K562 (cell line): ENCODE data around the gene HMGA1. TPM values are rescaled to one million over a fixed set of nuclear protein-coding genes. Genes with fewer than 3 reads are reported as not detected.

Experiments
- ATAC-seq: fragments of 200-7000 bp; cut with Tn5 transposase; 3 replicates; pipeline ENCODE4 v1.9.1; 2020; ENCODE audit warnings: moderate library complexity
- BruUV-seq: library from RNA; stranded (reverse); fragments of 400-500 nt; replicated peaks from 2 replicates; lab custom pipeline; 2021; lab: Mats Ljungman, UMichigan
- CTCF ChIA-PET: fragments of 300-600 bp; formaldehyde crosslinking; extraction: SDS; loops from one replicate; lab custom pipeline; 2021; ENCODE audit warnings: low intra/inter-chr PET ratio; lab: Yijun Ruan, JAX
- POLR2A ChIA-PET: fragments of 300-600, 350-650 bp; sonication (Branson Sonifier 250); formaldehyde crosslinking; extraction: SDS; loops from one replicate; lab custom pipeline; 2021; ENCODE audit warnings: antibody characterized with exemption, inconsistent platforms; lab: Yijun Ruan, JAX
- DNase-seq, 4 experiments: peaks; one replicate each; pipeline versions ENCODE4 v3.0.0 to v3.0.0-alpha.2; 2011 to 2018; ENCODE audit warnings: low spot score in 3 of 4, mixed read lengths in 3 of 4; ENCODE audit errors: extremely low read depth in 1 of 4
- FAIRE-seq: peaks from 2 replicates; lab custom pipeline; 2011; peaks lifted over from hg19 to GRCh38; lab: Jason Lieb, UNC
- H2AFZ ChIP-seq: 2 replicates; pipeline ENCODE4 v1.6.0; 2011; ENCODE audit warnings: low read depth, low read length, control low read depth, inconsistent platforms
- H3K27ac ChIP-seq: fragments of 200-600 bp; 3 replicates; pipeline ENCODE4 v1.8.0; 2011; ENCODE audit warnings: low read depth, mild to moderate bottlenecking, control low read depth, inconsistent platforms, low read length, moderate library complexity, mixed read lengths; ENCODE audit errors: extremely low read depth
- H3K27me3 ChIP-seq, 2 experiments: fragments of 300-600 bp in 1 of 2; 2 replicates in 1 of 2; 3 replicates in 1 of 2; pipeline versions ENCODE4 v1.6.0 to v1.8.0; 2011; ENCODE audit warnings: inconsistent platforms in 2 of 2, low read length in 2 of 2, mild to moderate bottlenecking in 1 of 2, mixed read lengths in 1 of 2, moderate library complexity in 1 of 2; ENCODE audit not compliant: control insufficient read depth in 2 of 2, insufficient read depth in 2 of 2
- H3K36me3 ChIP-seq: fragments of 300-600 bp; 3 replicates; pipeline ENCODE4 v1.8.0; 2011; ENCODE audit warnings: mild to moderate bottlenecking, low read length, inconsistent platforms; ENCODE audit not compliant: control insufficient read depth, insufficient read depth
- H3K4me1 ChIP-seq, 2 experiments: fragments of 200-600 bp in 1 of 2; replicated peaks in 1 of 2; 2 replicates in 1 of 2; 3 replicates in 1 of 2; pipeline versions ENCODE4 v1.5.1 to v1.8.0; 2011; ENCODE audit warnings: inconsistent platforms in 2 of 2, low read length in 2 of 2, mild to moderate bottlenecking in 1 of 2, mixed read lengths in 1 of 2, moderate library complexity in 1 of 2; ENCODE audit not compliant: control insufficient read depth in 2 of 2, insufficient read depth in 2 of 2
- H3K4me2 ChIP-seq: 2 replicates; pipeline ENCODE4 v1.6.1; 2011; ENCODE audit warnings: low read length, control low read depth, inconsistent platforms, mixed read lengths; ENCODE audit not compliant: insufficient read depth
- H3K4me3 ChIP-seq: fragments of 200-600 bp; sonication (generic), shearing (Covaris generic); 2 replicates; pipeline ENCODE4 v1.5.1; 2016; ENCODE audit warnings: control low read depth, inconsistent platforms
- H3K79me2 ChIP-seq: fragments of 200-600 bp; 3 replicates; pipeline ENCODE4 v1.8.0; 2011; ENCODE audit warnings: low read length, inconsistent platforms; ENCODE audit not compliant: control insufficient read depth, insufficient read depth
- H3K9ac ChIP-seq, 2 experiments: 2 replicates each; pipeline versions ENCODE4 v1.6.0 to v1.6.1; 2011; ENCODE audit warnings: low read depth in 2 of 2, low read length in 2 of 2, control low read depth in 1 of 2, inconsistent platforms in 1 of 2, mild to moderate bottlenecking in 1 of 2, mixed read lengths in 1 of 2; ENCODE audit not compliant: insufficient read depth in 1 of 2
- H3K9me1 ChIP-seq: one replicate; pipeline ENCODE4 v1.6.0; 2011; ENCODE audit warnings: inconsistent platforms, mild to moderate bottlenecking, low read length, moderate library complexity; ENCODE audit not compliant: control insufficient read depth, insufficient read depth
- H3K9me3 ChIP-seq: replicated peaks from 2 replicates; pipeline ENCODE4 v1.5.1; 2011; ENCODE audit warnings: low read depth, low read length, inconsistent platforms; ENCODE audit not compliant: control insufficient read depth, insufficient read depth
- H4K20me1 ChIP-seq: replicated peaks from 2 replicates; pipeline ENCODE4 v1.6.1; 2011; ENCODE audit warnings: low read length, inconsistent platforms, mixed read lengths; ENCODE audit not compliant: control insufficient read depth, insufficient read depth
- ATF1 ChIP-seq, 2 experiments: fragments of 450-650 bp in 1 of 2; IDR thresholded peaks; 2 replicates each; pipeline ENCODE4 v1.6.1; 2016; ENCODE audit warnings: missing compliant biosample characterization in 1 of 2, missing genetic modification characterization in 1 of 2
- BRD4 ChIP-seq: fragments of 200-600 bp; sonication (generic); IDR thresholded peaks from 2 replicates; pipeline ENCODE4 v1.6.1; 2017; ENCODE audit warnings: inconsistent platforms
- E2F6 ChIP-seq, 2 experiments: IDR thresholded peaks; 2 replicates each; pipeline ENCODE4 v1.6.1; 2011; ENCODE audit warnings: borderline replicate concordance in 1 of 2, control low read depth in 1 of 2, low read depth in 1 of 2, low read length in 1 of 2, mild to moderate bottlenecking in 1 of 2, mixed read lengths in 1 of 2, moderate library complexity in 1 of 2; ENCODE audit not compliant: insufficient read depth in 1 of 2, insufficient read length in 1 of 2, poor library complexity in 1 of 2, severe bottlenecking in 1 of 2; ENCODE audit errors: extremely low read depth in 1 of 2
- ETV1 ChIP-seq: fragments of 450-650 bp; conservative IDR thresholded peaks from 2 replicates; pipeline ENCODE4 v1.6.1; 2016; ENCODE audit warnings: missing genetic modification characterization, control low read depth, low read depth, missing compliant biosample characterization
- GABPB1 ChIP-seq: sonication (generic); formaldehyde crosslinking; IDR thresholded peaks from 2 replicates; pipeline ENCODE4 v1.8.0; 2022; ENCODE audit warnings: mild to moderate bottlenecking, missing genetic modification reagents
- KDM1A ChIP-seq, 2 experiments: fragments of 450-650 bp; IDR thresholded peaks; 2 replicates each; pipeline ENCODE4 v1.6.1; 2016; ENCODE audit warnings: mild to moderate bottlenecking in 2 of 2
- NFRKB ChIP-seq: fragments of 450-650 bp; IDR thresholded peaks from 2 replicates; pipeline ENCODE4 v1.6.1; 2016; ENCODE audit warnings: low read depth
- SPI1 ChIP-seq: IDR thresholded peaks from 2 replicates; pipeline ENCODE4 v1.6.1; 2011; ENCODE audit warnings: low read depth, low read length, control low read depth, borderline replicate concordance
- TGIF2 ChIP-seq: sonication (generic); formaldehyde crosslinking; IDR thresholded peaks from 2 replicates; pipeline ENCODE4 v1.8.1; 2022; ENCODE audit warnings: mild to moderate bottlenecking, missing genetic modification reagents, moderate library complexity
- ZBTB9 ChIP-seq: fragments of 450-650 bp; formaldehyde crosslinking; IDR thresholded peaks from 2 replicates; pipeline ENCODE4 v1.4.0; 2020; ENCODE audit warnings: mild to moderate bottlenecking, moderate library complexity
- WGBS: fragments of 100-300 bp; shearing (Covaris generic); methylation state at CpG from one replicate; pipeline ENCODE4 v1.1.6; 2016; ENCODE audit warnings: low coverage, mixed read lengths; ENCODE audit not compliant: insufficient coverage; ENCODE audit errors: missing lambda C conversion rate; 5-methylcytosine and 5-hydroxymethylcytosine counted together
- in situ Hi-C: fragments of 300-500 bp; cut with MboI; formaldehyde crosslinking; loops from 4 replicates; pipeline ENCODE4 v1.15.0; 2018; ENCODE audit warnings: inconsistent platforms, mixed read lengths
- intact Hi-C: fragments of 100-400 bp; cut with micrococcal nuclease; formaldehyde crosslinking; loops from 2 replicates; pipeline ENCODE4 v1.14.2; 2022
- polyA plus RNA-seq, 8 experiments: library from polyadenylated mRNA; depleted of rRNA in 4 of 8; stranded (reverse) in 5 of 8; unstranded in 3 of 8; fragments of >200 nt; fragmentation: Nextera tagmentation in 2 of 8; fragmentation: Illumina TruSeq in 1 of 8; extraction: Ambion mirVana in 2 of 8; extraction: Trizol in 1 of 8; gene quantifications; 2 replicates each; pipeline versions ENCODE4 v1.2.1 to v1.2.3, GENCODE V29; 2011 to 2014; ENCODE audit warnings: inconsistent platforms in 1 of 8, missing spikeins in 1 of 8
- total RNA-seq, 7 experiments: library from RNA; depleted of rRNA in 6 of 7; stranded (reverse); fragments of >200 nt in 6 of 7; fragmentation: Illumina TruSeq in 2 of 7; extraction: Trizol in 2 of 7; gene quantifications; 2 replicates each; pipeline versions ENCODE4 v1.2.1 to v1.2.3, GENCODE V29; 2011 to 2021; ENCODE audit warnings: low replicate concordance in 1 of 7
- TF ChIP-seq, protein P1 (sequence below): conservative IDR thresholded peaks from 2 replicates; pipeline ENCODE4 v1.6.1; 2011; ENCODE audit warnings: low read depth, mild to moderate bottlenecking, low read length; ENCODE audit not compliant: control insufficient read depth
- TF ChIP-seq, protein P2 (sequence below): fragments of 200-800 bp; sonication (Bioruptor generic); IDR thresholded peaks from 2 replicates; pipeline ENCODE4 v1.6.1; 2017; ENCODE audit warnings: missing genetic modification characterization, missing compliant biosample characterization

The HMGA1 gene
- total and polyA plus RNA-seq, 9 of the 15 experiments (the other 6 are each of a cell fraction or from before 2014, with no cell fraction given): 27.8 to 1,947 (median 594) TPM

- intact Hi-C loops (no loop called here), in situ Hi-C loops (no loop called here)
- Histone ChIP-seq H3K9me1 (no peaks in the 10 kb centered on the region), H3K9ac (peak overlapping the region; percentile 13 to 77; a peak in 2 of 4 replicates), H3K27me3 (no peaks in the 10 kb centered on the region), H3K79me2 (no peaks in the 10 kb centered on the region), H3K36me3 (no peaks in the 10 kb centered on the region), H3K27ac (peak overlapping the region; percentile 21), H2AFZ (peak overlapping the region; percentile 52), H3K4me3 (no peak overlapping the region), H4K20me1 (no peaks in the 10 kb centered on the region), H3K4me1 (peaks cover 43 to 45% of the 10 kb centered on the region in 2 experiments), H3K4me2 (no peak overlapping the region), H3K9me3 (no peaks in the 10 kb centered on the region)
- BruUV-seq: no TSS peak
- DNase-seq (no peak), FAIRE-seq (no peak), ATAC-seq (peak; percentile 25)
- 70% methylated on average over 15 of the region's 15 CpGs for WGBS
- POLR2A ChIA-PET: interaction anchor here (0.6 to 1.7 kb wide), 7 partner anchors 10 to 199 kb away, joined by 3 to 10 read pairs (median 3); partner anchors contain the start of genes HMGA1 and RPS10
- CTCF ChIA-PET: no interaction called here
- TF ChIP-seq BRD4 (0 out of 2 replicates have a peak, but pooled peaks have one; percentile 68), NFRKB (peak; percentile 60; the same call in 1 of the 2 replicates), SPI1 (peak; percentile 34; the same call in 1 of the 2 replicates), ZBTB9 (CRISPR knock-in tag) (no peak), ETV1 (tag) (peak; percentile 48), GABPB1 (CRISPR knock-in tag) (0 out of 2 replicates have a peak, but pooled peaks have one; percentile 31), E2F6 (IDR thresholded peaks at IDR 0.05; ENCODE audit: borderline replicate concordance in 1 of 2, extremely low read depth in 1 of 2, insufficient read depth in 1 of 2, insufficient read length in 1 of 2, low read depth in 1 of 2, low read length in 1 of 2, poor library complexity in 1 of 2, severe bottlenecking in 1 of 2) (peak in 1 of 2 experiments; percentile 31), ATF1 (CRISPR knock-in tag; IDR thresholded peaks at IDR 0.05) (no peak), ATF1 (tag; IDR thresholded peaks at IDR 0.05) (no peak), KDM1A (IDR thresholded peaks at IDR 0.05) (peak in 1 of 2 experiments; percentile 8; a peak in 1 of 4 replicates), TGIF2 (CRISPR knock-in tag) (no peak)
- TF ChIP-seq, protein P1, sequence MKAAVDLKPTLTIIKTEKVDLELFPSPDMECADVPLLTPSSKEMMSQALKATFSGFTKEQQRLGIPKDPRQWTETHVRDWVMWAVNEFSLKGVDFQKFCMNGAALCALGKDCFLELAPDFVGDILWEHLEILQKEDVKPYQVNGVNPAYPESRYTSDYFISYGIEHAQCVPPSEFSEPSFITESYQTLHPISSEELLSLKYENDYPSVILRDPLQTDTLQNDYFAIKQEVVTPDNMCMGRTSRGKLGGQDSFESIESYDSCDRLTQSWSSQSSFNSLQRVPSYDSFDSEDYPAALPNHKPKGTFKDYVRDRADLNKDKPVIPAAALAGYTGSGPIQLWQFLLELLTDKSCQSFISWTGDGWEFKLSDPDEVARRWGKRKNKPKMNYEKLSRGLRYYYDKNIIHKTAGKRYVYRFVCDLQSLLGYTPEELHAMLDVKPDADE: 0 out of 2 replicates have a peak, but pooled peaks have one; percentile 44
- TF ChIP-seq, protein P2, sequence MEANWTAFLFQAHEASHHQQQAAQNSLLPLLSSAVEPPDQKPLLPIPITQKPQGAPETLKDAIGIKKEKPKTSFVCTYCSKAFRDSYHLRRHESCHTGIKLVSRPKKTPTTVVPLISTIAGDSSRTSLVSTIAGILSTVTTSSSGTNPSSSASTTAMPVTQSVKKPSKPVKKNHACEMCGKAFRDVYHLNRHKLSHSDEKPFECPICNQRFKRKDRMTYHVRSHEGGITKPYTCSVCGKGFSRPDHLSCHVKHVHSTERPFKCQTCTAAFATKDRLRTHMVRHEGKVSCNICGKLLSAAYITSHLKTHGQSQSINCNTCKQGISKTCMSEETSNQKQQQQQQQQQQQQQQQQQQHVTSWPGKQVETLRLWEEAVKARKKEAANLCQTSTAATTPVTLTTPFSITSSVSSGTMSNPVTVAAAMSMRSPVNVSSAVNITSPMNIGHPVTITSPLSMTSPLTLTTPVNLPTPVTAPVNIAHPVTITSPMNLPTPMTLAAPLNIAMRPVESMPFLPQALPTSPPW (CRISPR knock-in tag): peak; percentile 38; the same call in 1 of the 2 replicates
These were observed 9.7 kb upstream of the HMGA1 start for GRCh38 chr6:34226731-34227586.
